Amniotic epithelial cell (primary cell): ENCODE measurements around the gene ARL8B.
"Not testable (repeated sequence)": the region's sequence is repeated elsewhere in the genome, so short reads cannot be mapped to it uniquely, and the experiment has no call there.

Source experiments
- DNase-seq: peaks from one replicate; pipeline ENCODE4 v3.0.0-alpha.2; 2010; ENCODE audit warnings: low read depth

ARL8B gene

DNA sequence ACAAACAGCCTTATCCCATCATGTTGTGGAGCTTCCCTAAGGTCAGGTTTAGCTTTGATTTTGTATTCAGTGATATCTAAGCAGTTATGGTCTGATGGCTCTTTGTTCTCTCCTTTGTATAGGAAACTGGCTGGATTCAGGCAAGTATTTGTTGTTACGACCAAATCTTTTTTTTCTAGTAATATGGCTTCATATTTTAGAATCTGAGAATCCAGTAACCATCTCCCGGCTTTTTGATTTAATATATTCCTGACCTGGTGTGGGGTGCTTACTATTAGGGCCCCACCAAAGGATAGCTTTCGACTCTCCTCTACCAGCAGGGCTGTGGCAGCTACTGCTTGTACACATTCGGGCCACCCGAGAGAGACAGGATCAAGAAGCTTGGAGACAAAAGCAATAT, 23.0 kb downstream of the ARL8B start:
- no peak for DNase-seq

- DNase-seq, result not testable (repeated sequence)
These were observed 25.1 kb downstream of the ARL8B start for GRCh38 chr3:5147152-5147551.

DNA sequence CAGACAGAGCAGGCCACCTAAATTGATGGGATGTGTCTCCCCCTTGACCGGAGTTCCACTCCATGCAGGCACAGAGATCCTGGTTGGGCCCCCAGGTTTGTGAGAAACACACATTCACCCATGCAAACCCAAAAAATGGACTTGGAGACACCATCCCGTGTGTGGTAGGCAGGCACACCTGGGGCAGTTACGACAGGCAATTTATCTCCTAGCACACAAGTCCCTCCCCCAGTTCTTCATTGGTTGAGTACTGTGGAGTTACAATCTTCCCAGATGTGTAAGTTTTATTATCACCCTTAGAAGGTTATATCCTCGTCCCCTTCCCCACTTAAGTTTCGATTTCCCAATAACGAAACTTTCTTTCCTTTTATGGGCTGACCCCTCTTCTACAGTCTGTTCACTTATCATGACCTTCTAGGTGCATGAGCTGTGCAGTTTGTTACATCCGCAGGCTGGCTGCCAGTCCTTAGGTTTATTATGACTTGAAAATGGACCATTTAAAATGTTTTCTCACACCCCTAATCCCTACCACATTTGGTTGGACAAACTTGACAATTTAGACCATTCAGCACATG, 27.3 kb downstream of the ARL8B start:
- DNase-seq, result peak; percentile 11

GRCh38 chr3:5151586-5151985, 29.5 kb downstream of the ARL8B start:
- DNase-seq, result no peak

DNA sequence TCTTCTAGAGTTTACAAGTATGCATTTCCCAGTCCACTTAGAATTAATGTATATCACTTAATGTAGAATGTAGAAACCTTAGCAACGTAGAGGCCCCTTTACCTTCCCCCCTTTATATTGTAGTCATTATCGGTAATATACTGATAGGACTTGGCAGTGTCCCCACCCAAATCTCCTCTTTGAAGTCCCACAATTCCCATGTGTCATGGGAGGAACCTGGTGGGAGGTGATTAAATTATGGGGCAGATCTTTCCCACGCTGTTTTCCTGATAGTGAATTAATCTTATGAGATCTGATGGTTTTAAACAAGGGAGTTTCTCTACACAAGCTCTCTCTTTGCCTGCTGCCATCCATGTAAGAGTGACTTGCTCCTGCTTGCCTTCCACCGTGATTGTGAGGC, 31.0 kb downstream of the ARL8B start:
- no peak for DNase-seq

DNA sequence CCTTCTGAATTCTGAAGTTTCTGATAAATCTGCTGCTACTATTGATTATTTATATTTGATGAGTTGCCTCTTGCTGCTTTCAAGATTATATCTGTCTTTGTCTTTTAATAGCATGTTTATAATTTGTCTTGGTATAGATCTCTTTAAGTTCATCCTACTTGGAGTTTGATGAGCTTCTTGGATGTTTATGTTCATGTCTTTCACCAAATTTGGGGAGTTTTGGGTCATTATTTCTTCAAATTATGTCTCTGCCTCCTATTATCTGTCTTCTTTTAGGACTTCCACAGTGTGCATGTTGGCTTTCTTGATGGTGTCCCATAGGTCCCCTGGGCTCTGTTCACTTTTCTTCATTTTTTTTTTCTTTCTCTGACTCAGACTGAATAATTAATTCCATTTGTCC, 33.1 kb downstream of the ARL8B start:
- no peak for DNase-seq

GRCh38 chr3:5160321-5160720, 38.2 kb downstream of the ARL8B start:
- no peak for DNase-seq

- peak; percentile 41 for DNase-seq
These were observed 39.1 kb downstream of the ARL8B start for GRCh38 chr3:5160940-5161858.

- peak; percentile 86 for DNase-seq
These were observed 40.0 kb downstream of the ARL8B start for GRCh38 chr3:5162102-5162501.

DNA sequence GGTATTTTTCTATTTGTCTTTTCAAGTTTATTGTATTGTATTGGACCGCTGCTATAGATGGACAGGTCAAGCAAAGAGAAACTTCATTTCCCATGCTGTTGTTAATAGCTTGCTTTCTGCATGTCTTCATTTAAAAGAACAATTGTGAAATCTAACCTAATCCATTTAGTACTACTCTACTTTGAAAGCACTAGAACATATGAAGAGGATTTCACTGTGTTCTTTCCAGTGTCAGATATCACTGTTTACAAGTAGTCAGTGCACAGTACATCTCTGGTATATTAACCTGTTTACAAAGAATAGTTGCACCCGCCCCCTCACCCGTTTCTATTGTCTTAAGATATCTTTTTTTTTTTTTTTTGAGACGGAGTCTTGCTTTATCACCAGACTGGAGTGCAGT, 43.6 kb downstream of the ARL8B start:
- peak; percentile 85 for DNase-seq

DNA sequence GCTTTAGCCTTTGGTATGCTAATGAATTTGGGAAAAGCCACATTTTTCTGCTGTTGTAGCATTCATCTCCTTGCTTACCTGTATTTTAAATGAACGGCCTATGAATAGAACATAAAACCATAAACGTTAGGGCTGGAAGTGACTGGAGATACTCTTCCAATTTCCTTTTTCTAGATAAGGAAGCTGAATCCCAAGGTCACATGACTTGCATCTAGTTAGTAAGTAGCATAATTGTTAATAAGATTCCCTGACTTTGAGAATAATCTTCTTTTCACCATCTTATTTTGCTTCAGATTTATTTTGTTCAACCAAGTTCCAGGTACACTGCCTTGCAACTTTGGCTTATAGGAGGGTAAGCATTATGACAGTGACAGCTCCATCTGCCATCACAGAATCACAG, 44.8 kb downstream of the ARL8B start:
- DNase-seq, result no peak

DNA sequence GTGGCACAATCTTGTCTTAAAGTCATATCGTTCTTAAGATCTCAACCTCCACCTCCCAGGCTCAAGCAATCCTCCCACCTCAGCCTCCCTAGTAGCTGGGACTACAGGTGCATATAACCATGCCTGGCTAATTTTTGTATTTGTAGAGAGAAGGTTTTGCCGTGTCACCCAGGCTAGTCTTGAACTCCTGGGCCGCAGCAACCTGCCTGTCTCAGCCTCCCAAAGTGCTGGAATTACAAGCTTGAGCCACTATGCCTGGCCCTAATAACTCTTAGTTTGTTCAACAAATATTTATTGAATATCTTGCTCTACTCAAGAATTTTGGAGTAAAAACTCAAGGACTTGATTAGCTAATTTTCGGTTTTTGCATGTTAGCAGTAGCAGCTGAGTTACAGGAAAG, 46.0 kb downstream of the ARL8B start:
- DNase-seq, result no peak

- DNase-seq, result no peak
These were observed 47.7 kb downstream of the ARL8B start for GRCh38 chr3:5169807-5170206.

DNA sequence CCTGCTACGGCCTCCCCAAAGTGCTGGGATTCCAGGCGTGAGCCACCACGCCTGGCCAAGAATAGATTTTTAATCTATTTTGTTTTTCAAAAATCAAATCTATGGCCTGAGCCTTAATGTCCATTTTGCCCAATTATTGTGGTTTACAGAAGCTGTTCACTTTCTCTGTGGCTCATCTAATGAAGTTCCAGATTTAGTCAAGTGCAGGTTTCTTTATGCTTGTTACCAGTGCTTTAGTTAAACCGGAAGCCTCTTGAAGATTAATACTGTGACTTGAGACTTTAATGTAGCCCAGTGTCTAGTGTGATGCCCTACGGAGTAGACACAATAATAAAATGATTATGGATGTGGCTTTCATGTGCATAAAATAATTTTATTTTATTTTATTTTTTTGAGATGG, 48.9 kb downstream of the ARL8B start:
- DNase-seq, result no peak

GRCh38 chr3:5172018-5172417, 49.9 kb downstream of the ARL8B start:
- no peak for DNase-seq

GRCh38 chr3:5179036-5179435, 56.9 kb downstream of the ARL8B start:
- DNase-seq, result not testable (repeated sequence)

GRCh38 chr3:5181469-5182141, 59.5 kb downstream of the ARL8B start:
- DNase-seq, result no peak

GRCh38 chr3:5183714-5184113, 61.6 kb downstream of the ARL8B start:
- DNase-seq, result peak; percentile 26

GRCh38 chr3:5184499-5184898, 62.4 kb downstream of the ARL8B start:
- no peak for DNase-seq

DNA sequence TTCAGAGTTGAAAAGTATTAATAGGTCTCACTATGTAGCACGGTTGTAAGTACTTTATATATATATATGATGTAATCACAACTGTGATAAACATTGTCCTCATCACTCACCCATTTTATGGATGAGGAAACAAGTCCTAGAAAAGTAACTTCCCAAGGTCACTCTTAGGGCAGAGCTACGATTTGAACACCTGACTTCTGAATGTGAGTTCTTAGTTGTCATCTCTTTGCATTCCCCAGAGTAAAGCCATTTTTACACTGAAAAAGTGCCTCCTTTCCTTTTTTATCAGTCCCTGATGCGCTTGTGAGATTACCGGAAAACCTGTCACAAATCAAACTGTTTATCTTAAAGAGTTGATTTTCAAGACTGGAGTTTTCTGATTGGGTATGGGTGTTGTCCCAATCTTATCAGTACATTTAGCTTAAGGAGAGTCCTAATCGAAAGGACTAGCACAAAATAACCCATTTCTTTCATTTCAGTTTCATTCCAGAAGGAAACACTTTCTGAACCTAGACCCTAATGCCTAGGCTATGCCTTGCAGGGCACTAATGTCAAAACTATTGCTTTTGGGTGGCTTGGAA, 63.1 kb downstream of the ARL8B start:
- no peak for DNase-seq

- peak; percentile 38 for DNase-seq
These were observed 64.2 kb downstream of the ARL8B start for GRCh38 chr3:5186089-5186857.

- DNase-seq, result peak; percentile 44
These were observed 64.7 kb downstream of the ARL8B start for GRCh38 chr3:5186858-5187155.
